Mucosa of stomach (tissue), 1 donor: ENCODE data around the gene CHDH.

Experiments used
- H3K27me3 ChIP-seq: one replicate; pipeline ENCODE4 v1.7.0; 2013; ENCODE audit warnings: mild to moderate bottlenecking, low read length; ENCODE audit not compliant: control insufficient read depth, insufficient read depth
- H3K36me3 ChIP-seq: one replicate; pipeline ENCODE4 v1.7.0; 2013; ENCODE audit warnings: low read length; ENCODE audit not compliant: control insufficient read depth, insufficient read depth
- H3K4me1 ChIP-seq: one replicate; pipeline ENCODE4 v1.7.0; 2013; ENCODE audit warnings: mild to moderate bottlenecking, low read length; ENCODE audit not compliant: control insufficient read depth, insufficient read depth
- H3K4me3 ChIP-seq: one replicate; pipeline ENCODE4 v1.7.0; 2013; ENCODE audit warnings: low read length
- H3K9ac ChIP-seq: one replicate; pipeline ENCODE4 v1.7.0; 2013; ENCODE audit warnings: mild to moderate bottlenecking, low read length, moderate library complexity
- H3K9me3 ChIP-seq: one replicate; pipeline ENCODE4 v1.7.0; 2013; ENCODE audit warnings: mild to moderate bottlenecking, low read length, moderate library complexity; ENCODE audit not compliant: control insufficient read depth
- donor health status: Pancreatic carcinoma.

CHDH gene

GRCh38 chr3:53833053-53833645 is 13.1 kb downstream of the CHDH start:
- Histone ChIP-seq H3K27me3 (no peaks in the 10 kb centered on the region), H3K9me3 (no peaks in the 10 kb centered on the region), H3K36me3 (no peaks in the 10 kb centered on the region), H3K4me3 (no peak overlapping the region), H3K9ac (no peak overlapping the region), H3K4me1 (no peaks in the 10 kb centered on the region)

GRCh38 chr3:53830944-53831343 is 15.3 kb downstream of the CHDH start:
- Histone ChIP-seq H3K4me3 (no peak overlapping the region), H3K4me1 (no peaks in the 10 kb centered on the region), H3K27me3 (no peaks in the 10 kb centered on the region), H3K36me3 (no peaks in the 10 kb centered on the region), H3K9me3 (no peaks in the 10 kb centered on the region), H3K9ac (no peak overlapping the region)

- no peaks in the 10 kb centered on the region for H3K27me3 ChIP-seq
- no peaks in the 10 kb centered on the region for H3K9me3 ChIP-seq
- H3K9ac ChIP-seq, result no peak overlapping the region
Observed at GRCh38 chr3:53829605-53830004, 16.6 kb downstream of the CHDH start.

GRCh38 chr3:53828581-53828980 is 17.6 kb downstream of the CHDH start:
- Histone ChIP-seq H3K4me3 (no peak overlapping the region), H3K9ac (no peak overlapping the region), H3K9me3 (no peaks in the 10 kb centered on the region), H3K4me1 (no peaks in the 10 kb centered on the region), H3K36me3 (no peaks in the 10 kb centered on the region), H3K27me3 (no peaks in the 10 kb centered on the region)

More at GRCh38 chr3:53829605-53830004, 16.6 kb downstream of the CHDH start:
- Histone ChIP-seq H3K36me3 (no peaks in the 10 kb centered on the region), H3K4me1 (no peaks in the 10 kb centered on the region), H3K4me3 (no peak overlapping the region)

- Histone ChIP-seq H3K4me1 (no peaks in the 10 kb centered on the region), H3K36me3 (peaks cover 5% of the 10 kb centered on the region), H3K9me3 (no peaks in the 10 kb centered on the region), H3K9ac (no peak overlapping the region), H3K4me3 (no peak overlapping the region), H3K27me3 (no peaks in the 10 kb centered on the region)
Observed at GRCh38 chr3:53826048-53826447, 20.2 kb downstream of the CHDH start.

- Histone ChIP-seq H3K9ac (no peak overlapping the region), H3K9me3 (no peaks in the 10 kb centered on the region), H3K4me3 (no peak overlapping the region), H3K27me3 (no peaks in the 10 kb centered on the region), H3K36me3 (peaks cover 5% of the 10 kb centered on the region), H3K4me1 (no peaks in the 10 kb centered on the region)
Observed at GRCh38 chr3:53824795-53825194, 21.4 kb downstream of the CHDH start.

- no peak overlapping the region for H3K4me3 ChIP-seq
- peaks cover 5% of the 10 kb centered on the region for H3K36me3 ChIP-seq
- no peaks in the 10 kb centered on the region for H3K9me3 ChIP-seq
- no peaks in the 10 kb centered on the region for H3K4me1 ChIP-seq
- H3K27me3 ChIP-seq, result no peaks in the 10 kb centered on the region
- H3K9ac ChIP-seq, result no peak overlapping the region
Observed at GRCh38 chr3:53823956-53824657, 22.1 kb downstream of the CHDH start.

GRCh38 chr3:53823026-53823955 is 22.9 kb downstream of the CHDH start:
- H3K4me3 ChIP-seq, result no peak overlapping the region
- H3K36me3 ChIP-seq, result peaks cover 5% of the 10 kb centered on the region
- no peaks in the 10 kb centered on the region for H3K27me3 ChIP-seq
- H3K9ac ChIP-seq, result no peak overlapping the region
- no peaks in the 10 kb centered on the region for H3K4me1 ChIP-seq
- no peaks in the 10 kb centered on the region for H3K9me3 ChIP-seq

GRCh38 chr3:53822331-53822741 is 23.9 kb downstream of the CHDH start:
- Histone ChIP-seq H3K4me3 (no peak overlapping the region), H3K36me3 (peaks cover 5% of the 10 kb centered on the region), H3K27me3 (no peaks in the 10 kb centered on the region), H3K4me1 (no peaks in the 10 kb centered on the region), H3K9me3 (no peaks in the 10 kb centered on the region), H3K9ac (no peak overlapping the region)

- no peaks in the 10 kb centered on the region for H3K4me1 ChIP-seq
- peaks cover 5% of the 10 kb centered on the region for H3K36me3 ChIP-seq
- H3K9ac ChIP-seq, result no peak overlapping the region
- H3K27me3 ChIP-seq, result no peaks in the 10 kb centered on the region
- H3K9me3 ChIP-seq, result no peaks in the 10 kb centered on the region
- no peak overlapping the region for H3K4me3 ChIP-seq
Observed at GRCh38 chr3:53821631-53822121, 24.5 kb downstream of the CHDH start.

- H3K36me3 ChIP-seq, result peaks cover 5% of the 10 kb centered on the region
- H3K27me3 ChIP-seq, result no peaks in the 10 kb centered on the region
- no peak overlapping the region for H3K4me3 ChIP-seq
- H3K4me1 ChIP-seq, result no peaks in the 10 kb centered on the region
- H3K9ac ChIP-seq, result no peak overlapping the region
- no peaks in the 10 kb centered on the region for H3K9me3 ChIP-seq
Observed at GRCh38 chr3:53820756-53821580, 25.3 kb downstream of the CHDH start.
